NCI-H446 (cell line): ENCODE measurements around the gene C10orf90.
"Not testable (repeated sequence)": the region's sequence is repeated elsewhere in the genome, so short reads cannot be mapped to it uniquely, and the experiment has no call there.

Source experiments
- DNase-seq, 2 experiments: peaks; one replicate each; lab custom pipeline; 2025; lab: John Stamatoyannopoulos, UW

C10orf90 gene

DNA sequence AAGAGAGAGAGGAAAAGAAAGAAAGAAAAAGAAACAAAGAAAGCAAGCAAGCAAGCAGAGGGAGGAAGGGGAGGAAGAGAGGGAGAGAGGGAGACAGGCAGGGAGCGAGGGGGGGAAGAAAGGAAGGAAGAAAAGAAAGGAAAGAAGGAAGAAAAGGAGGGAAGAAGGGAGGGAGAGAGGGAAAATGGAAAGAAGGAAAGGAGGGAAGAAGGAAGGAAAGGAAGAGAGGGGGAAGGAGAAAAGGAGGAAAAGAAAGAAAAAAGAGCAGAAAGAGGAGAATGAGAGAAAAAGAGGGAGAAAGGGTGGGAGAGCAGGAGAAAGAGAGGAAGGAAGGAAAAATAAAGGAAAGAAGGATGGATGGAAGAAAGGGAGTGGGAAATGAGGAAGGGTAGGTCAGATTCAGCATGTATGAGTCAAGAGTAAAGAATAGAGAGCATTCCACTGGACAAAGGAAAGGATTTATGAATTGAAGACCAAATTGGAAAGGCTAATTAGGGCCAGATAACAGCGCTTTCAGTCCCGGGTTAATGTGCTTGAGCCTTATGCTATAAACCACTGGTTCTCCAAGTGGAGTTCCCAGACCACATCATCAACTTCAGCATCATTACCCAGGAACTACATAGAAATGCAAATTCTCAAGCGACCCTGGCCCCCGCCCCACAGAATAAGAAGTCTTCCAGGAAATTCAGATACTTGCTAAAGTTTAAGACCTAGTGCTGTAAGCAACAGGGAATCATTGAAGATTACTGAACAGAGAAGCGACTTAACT is 85.1 kb downstream of the C10orf90 start:
- no peak for DNase-seq

DNA sequence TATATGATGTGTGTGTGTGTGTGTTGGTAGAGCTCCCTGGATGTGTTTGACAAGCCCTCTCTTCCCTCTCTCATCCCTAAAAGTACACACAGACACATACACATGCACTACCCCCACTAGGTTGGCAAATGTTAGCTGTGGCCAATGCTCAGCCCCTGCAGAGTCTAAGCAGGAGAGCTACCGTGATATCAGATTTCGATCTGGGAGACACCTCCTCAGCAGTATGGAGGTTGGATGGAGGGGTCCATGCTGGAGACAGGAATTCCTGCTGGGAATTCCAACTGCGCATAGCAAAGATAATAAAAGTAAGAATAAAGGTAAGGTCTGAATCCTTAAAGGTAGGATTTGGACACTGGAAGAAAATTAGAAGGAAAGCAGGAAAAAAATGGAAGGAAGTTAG is 85.7 kb downstream of the C10orf90 start:
- no peak for DNase-seq

DNA sequence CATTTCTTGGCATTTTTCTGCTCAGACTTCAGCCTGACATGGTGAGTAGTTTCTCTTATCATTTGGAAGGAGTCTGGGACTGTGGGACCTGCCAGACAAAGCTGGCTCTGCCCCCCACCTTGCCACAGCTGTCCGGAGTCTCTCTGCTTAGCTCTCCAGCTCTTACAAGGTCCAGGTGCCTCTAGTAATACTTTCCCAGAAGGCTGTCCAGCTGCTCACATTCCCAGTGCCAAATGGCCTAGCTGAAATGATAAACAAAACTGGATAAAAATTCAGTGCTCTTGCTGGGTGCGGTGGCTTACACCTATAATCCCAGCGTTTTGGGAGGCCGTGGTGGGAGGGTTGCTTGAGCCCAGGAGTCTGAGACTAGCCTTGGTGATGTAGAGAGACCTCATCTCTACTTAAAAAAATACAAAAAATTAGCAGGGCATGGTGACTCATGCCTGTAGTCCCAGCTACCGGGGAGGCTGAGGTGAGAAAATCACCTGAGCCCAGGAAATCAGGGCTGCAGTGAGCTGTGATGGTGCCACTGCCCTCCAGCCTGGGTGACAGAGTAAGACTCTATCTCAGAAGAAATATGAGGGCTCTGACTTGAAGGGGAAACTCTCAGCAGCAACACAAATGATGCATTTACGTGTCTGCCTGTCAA is 86.8 kb downstream of the C10orf90 start:
- DNase-seq: no peak

DNA sequence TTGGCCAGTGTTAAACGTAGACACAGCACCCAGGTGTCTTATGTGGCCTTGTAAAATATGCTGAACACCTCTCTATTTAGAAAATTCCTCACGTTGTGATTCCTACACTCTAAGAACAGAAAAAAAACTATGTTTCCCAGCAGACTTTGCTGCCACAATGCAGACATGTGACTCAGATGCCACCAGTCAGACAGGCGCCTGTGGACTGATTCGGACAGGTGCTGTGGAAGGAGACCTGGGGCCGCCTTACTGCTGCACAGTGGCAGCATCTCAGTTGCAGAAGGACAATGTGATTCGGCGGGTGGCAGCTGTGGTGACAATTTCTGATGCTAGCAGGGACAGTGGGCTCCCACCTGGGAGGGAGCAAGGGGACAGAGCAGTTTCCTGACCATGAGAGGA is 88.8 kb downstream of the C10orf90 start:
- DNase-seq: no peak

DNA sequence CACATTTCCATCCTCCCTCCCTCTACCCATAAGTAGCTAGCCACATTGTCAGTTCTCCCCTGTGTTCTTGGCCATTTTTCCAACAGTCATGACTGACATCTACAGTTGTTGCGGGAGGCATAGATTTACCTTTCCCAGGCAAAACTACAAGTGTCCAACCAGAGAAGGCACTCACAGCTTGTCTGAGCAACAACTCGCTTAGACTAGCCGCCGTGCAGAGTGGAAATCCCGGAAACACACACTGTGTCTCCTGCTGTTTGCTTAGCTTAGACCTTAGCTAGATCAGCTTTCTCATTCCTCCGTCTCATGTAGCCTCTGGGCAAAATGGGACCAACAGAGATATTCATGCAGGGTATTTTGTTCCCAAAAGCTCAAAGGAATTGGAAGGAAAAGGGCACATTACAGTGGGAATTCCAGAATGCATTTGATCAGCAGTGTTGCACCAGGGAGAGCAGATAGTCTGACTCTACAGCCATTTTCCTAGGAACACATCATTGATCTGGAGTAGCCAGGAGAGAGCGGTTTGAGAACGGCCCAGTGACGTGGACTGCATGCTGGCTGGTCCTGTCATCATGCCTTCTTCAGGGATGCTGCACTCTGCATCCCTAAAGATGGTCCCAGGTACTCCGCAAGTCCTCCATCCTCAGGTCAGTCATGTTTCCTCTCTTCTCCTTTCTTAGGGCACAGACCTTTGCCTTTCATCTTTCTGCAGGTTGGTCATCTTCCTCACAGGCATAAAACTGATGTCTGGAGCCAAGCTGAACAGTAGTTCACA is 89.4 kb downstream of the C10orf90 start:
- DNase-seq: no peak

DNA sequence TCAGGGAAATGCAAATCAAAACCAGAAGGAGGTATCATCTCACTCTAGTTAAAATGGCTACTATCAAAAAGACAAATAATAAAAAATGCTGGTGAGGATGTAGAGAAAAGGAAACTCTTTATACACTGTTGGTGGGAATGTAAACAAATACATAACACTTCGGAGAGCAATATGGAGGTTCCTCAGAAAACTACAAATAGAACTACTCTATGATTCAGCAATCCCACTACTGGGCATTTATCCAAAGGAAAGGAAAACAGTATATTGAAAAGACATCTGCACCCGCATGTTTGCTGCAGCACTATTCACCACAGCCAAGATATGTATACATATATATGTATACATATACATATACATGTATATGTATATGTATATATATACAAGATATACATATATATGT is 94.2 kb downstream of the C10orf90 start:
- no peak for DNase-seq

DNA sequence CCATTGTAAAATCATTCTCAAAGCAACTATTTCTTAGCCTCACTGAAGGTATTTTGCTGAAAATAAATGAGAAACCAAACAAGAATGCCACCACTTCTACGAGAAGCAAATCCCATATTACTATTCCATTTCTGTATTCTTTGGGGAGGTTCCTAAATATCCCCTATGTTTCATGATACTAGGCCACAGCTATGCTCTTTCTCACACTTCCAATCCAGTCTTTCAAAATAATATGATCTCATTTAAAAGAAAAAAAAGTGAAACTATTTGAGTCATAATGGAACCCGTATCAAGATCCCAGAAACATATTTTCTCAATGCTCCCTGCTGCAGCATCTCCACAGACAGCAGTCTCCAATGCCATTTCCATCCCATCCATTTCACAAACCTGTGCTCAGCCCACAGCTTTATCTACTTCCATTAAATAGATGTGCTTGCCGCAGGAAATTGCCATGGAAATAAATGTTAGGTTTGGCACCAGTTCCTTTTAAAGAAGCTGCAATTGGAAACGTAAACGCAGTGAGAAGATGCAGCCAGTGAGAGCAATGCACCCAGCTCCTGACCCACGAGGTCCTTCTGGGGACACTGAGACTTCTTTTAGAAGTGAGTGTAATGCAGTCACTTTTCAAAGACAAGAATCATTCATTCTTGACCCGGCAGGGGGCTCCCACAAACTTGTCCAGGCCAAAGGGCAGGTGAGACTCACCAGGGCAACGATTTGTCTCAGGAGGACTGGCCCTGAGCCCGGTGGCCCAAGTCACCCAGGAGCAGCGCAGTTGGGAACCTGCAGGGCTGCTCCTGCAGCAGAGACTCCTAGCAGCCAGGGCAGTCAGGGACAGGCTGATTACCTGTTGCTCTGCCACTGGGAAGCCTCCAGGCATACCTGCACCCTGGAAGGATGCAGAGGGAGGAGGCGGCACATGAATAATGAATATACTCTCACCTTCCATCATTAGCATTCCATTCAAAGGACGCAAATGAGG is 99.6 kb downstream of the C10orf90 start:
- DNase-seq: no peak

DNA sequence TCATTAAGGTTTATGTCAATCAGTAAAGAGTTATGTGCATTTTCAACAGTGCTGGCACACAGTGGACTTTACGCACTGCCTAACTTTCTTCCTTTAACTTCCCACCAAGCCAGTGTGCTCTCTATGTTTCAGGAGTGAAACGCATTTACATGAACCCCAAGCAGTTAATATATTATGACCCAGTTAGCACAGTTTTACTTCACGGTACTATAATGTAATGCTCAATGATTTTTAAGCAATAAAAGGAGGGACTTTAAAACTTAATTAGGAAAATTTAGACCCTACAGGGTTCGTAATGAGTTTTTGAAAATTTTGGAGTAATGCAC is 100.3 kb downstream of the C10orf90 start:
- no peak for DNase-seq

DNA sequence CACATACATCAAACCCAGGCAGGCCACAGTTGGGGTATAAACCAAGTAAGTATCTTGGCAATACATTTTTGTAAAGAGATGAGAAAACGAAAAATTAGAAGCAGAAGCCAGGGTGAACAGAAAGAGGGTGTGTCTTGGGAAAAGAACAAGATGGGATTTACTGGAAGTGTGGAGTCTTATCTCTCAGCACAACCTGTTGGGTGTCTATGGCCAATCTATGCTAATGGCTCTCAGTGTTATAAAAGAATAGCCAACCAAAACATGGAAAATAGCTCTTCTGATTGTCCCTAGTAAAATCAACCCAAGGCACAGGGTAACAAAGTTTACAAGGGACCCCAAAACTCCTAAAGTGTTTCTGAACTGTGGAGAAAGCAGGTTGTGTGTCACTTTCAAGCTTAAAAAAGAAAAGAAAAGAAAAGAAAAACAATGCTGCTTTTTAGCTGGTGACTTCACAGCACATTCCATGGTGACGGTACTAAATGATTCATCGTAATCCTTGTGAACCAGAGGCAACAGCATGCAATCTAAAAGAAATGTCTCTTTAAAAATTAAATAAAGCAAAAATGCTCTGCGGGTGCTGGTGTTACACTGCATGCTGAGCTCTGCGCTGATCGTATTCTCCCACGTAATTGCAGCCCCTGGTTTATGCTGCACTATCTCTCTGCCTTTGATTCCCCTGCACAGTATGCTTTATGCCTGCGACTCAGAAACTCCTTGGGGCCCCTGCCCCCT is 100.8 kb downstream of the C10orf90 start:
- no peak for DNase-seq

DNA sequence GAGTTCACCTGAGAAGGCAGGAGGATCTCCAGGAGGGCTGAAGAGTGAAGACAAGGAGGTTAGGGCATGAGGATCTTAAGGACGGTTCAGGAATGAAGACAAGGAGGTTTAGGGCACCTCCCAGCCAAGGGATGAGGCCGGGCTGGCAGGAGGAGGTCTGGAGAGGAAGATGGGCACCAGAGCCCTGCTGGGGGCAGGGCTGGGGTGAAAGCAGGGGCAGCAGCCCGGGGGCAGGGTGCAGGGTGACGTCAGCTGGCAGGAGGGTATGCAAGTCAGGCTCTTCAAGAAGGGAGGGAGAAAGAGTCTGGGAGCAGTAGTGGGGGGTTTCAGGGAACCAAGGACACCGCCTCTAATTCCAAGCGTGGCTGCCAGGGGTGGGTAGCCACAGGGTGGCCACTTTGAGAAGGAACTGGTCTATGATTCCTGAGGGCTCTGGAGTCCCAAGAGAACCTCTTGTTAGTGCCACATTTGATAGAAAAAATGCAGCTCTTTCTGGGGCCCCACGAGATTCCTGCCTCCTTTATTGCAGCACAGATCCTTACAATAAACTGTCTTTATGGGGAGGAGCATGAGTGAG is 101.6 kb downstream of the C10orf90 start:
- DNase-seq: no peak

DNA sequence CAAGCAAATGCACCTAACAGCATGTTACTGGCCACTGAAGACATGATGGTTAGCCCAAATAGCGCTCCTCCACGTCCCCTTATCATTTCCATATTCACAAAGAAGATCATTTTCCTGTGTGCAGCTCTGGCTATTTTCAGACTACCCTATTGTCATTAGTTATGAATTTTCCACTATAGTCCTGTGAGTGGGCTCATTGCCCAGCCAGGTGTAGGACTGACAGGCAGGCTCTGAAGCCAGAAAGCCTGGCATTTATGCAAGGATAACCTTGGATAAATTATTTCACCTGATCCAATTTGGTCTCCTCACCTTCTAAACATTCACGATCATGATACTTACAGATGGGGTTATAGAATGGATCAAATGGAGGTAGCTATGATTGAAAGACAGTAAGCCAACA is 104.6 kb downstream of the C10orf90 start:
- DNase-seq: no peak

DNA sequence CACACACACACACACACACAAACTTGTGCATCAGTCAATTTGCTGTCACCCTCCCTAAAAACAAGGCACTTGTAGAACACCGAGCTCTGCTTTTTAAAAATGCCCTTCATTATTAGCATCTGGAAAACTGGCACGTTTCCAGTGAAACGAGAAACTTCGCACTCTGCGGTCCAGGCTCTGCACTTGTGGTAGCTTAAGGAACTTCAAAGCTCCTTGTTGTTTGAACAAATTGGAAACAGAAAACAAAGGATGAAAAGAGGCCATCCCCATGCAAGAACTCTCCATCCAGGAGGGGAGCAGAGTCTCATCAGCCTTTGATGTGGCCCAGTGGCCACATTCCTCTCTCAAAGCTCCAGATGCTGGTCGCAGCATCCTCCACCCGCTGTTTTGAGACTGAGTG is 105.1 kb downstream of the C10orf90 start:
- no peak for DNase-seq

DNA sequence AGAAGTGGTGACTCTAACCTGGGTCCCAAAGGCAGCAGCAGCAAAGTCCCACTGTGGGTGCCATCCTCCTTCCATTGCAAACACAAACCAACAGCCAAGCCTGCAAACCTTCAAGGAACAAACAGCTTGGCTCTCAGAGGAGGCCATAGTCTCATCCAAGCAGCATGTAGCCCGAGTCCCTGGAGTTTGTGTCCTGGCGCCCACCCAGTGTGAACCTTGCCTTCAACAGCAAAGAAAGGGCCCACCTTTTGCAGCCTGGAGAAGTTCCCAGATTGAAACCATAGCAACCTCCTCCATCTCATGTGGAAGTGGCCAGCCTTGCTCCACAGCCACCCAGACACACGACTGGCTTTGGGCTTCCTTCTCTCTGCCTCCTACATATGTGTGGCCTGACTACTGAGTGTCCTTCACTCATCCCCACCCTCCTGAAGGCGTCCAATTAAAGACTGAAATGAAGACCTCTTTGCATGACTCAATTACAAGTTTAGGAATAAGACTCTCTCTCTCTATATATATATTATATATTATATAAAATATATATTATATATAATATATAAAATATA is 106.1 kb downstream of the C10orf90 start:
- no peak for DNase-seq

DNA sequence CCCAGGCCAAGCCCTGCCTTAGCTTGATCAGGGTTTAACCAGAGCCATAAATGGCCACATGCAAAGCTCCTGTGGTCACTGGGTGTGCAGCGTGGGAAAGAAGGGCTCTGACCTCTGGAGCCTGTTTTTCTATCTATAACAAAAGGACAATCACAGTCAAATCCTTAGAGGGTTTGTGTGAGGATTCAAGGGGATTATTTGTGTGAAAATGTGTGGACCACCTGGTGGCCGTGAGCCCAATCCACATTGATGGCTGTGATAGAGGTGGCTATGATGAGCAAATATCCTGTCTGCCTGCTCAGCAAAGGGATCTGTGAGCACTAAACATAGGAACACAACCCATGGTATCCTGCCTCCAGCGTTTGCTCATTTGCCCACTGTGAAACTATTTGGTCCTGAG is 107.1 kb downstream of the C10orf90 start:
- no peak for DNase-seq

DNA sequence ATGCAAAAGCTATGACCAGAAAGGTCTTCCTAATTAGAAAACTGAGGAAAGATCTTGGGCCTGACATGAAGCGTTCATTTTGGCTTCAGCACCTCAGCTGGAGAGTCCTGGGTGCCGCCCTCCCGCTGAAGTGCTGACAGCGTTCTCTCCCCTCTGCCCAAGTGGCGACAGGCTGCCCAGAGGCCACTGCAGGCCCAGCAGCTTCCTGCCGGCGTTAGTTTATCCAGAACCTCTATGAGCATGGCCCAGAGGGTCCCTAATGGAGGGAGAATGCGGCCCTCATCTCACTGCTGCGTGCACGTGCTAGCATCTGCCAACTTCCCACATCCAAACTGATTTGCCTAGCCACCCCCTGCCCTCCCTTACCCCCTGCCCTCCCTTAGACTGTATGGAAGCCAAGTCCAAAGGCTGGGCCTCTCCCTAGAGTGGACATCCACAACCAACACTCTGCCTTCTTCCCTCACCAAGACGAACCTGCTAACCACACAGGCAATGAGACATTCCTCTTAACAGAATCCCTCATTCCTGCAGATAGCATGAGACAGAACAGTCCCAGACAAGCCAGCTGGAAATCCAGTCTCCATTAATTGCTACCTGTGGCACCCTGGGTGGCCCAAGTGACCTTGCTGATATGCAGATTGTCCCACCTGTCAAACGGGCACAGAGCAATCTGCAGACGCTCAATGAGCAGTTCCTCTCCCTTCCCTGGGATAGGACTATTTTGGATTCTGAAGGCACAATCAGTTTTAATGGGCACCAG is 108.4 kb downstream of the C10orf90 start:
- DNase-seq: no peak

DNA sequence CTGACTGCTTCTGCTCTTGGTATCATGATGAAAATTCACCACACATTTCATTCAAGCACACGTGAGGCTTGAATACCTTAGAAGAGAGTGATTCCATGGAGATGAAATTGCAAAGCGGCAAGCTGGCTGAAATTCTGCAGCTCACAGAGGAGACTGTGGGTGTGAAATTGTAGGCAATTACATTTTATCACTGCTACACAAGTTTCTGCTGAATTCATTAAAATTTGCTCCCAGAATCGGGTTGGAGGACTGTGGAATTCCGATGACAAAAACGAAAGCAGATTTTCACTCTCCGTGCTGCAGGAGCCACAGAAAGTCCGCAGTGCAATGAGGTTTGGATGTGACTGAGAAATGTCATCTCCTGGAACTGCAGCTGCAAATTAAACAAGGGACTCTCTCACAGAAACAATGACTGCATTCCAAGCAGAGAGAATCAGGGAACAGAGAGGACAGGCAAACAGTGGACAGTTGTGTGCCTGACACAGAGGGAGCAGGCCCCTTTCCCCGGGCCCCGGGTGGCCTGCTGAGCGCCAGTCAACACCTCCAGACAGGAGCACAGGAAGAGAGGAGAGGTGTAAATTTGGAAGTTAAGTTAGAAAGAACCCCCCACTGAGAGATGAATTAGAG is 109.1 kb downstream of the C10orf90 start:
- DNase-seq: no peak

DNA sequence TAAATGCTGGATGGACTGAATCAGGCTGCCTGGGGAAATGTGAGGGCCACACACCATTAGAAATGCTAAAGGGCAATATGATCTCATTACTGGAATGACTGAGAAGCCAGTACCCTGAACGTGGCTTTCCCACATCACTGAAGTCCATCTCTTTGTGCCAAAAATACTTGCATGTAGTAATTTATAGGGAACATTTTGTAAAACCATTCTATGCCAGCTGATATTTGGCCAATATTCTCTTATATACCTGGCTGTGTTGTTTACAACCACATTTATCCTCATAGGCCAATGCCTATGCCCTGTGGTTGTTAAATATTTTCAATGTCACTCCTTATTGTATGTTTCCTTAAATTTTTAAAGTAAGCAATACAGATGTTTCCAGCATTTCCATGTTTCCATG is 111.6 kb downstream of the C10orf90 start:
- DNase-seq: no peak

DNA sequence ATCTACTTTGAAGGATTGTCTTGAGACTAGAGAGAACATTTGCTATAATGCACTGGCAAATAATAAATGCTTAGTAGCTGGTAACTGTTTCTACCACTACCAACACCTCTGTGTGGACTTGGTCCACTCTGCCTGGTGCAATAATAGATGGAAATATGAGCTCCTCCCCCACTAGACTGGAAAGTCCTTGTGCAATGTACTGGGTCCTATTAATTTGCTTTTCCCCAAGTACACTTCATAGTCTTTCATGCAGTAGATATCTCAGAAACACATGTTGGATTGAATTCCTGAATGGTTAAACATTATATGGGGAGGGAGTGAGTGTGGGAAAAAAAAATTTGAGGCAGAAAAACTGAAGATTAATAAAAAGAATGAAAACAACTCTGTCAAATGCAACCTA is 119.3 kb downstream of the C10orf90 start:
- DNase-seq: no peak

DNA sequence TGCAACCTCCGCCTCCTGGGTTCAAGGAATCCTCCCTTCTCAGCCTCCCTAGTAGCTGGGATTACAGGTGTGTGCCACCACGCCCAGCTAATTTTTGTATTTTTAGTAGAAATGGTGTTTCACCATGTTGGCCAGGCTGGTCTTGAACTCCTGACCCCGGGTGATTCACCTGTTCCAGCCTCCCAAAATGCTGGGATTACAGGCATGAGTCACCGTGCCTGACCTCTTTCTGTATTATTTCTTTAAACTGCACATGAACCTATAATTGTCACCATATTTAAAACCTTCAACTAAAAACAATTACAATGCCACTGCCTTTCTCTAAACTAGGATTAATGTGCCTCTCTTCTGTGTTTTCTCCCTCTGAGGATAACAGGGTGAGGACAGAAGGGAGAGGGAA is 119.9 kb downstream of the C10orf90 start:
- DNase-seq: not testable (repeated sequence)
